ENCODE results near the gene MRPS26.
"Not testable (repeated sequence)": the region's sequence is repeated elsewhere in the genome, so short reads cannot be mapped to it uniquely, and the experiment has no call there.

MRPS26 gene

DNA sequence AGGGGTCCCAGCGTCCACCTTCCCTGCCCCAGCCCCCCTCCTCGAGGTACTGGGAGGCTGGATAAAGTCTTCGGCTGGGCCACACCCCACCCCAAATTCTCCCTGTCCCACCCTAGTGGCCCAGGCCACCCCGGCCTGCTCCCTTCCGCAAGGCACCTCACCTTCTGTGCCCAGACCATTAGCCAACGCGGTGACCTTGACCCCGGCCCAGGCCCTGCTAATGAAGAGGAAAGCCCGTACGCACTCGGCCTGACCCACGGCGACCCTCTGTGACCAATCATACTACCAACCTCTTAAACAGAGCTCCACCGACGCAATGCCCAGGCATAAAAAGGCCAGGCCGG is 25.4 kb downstream of the MRPS26 start:
- TF ChIP-seq, protein P1, sequence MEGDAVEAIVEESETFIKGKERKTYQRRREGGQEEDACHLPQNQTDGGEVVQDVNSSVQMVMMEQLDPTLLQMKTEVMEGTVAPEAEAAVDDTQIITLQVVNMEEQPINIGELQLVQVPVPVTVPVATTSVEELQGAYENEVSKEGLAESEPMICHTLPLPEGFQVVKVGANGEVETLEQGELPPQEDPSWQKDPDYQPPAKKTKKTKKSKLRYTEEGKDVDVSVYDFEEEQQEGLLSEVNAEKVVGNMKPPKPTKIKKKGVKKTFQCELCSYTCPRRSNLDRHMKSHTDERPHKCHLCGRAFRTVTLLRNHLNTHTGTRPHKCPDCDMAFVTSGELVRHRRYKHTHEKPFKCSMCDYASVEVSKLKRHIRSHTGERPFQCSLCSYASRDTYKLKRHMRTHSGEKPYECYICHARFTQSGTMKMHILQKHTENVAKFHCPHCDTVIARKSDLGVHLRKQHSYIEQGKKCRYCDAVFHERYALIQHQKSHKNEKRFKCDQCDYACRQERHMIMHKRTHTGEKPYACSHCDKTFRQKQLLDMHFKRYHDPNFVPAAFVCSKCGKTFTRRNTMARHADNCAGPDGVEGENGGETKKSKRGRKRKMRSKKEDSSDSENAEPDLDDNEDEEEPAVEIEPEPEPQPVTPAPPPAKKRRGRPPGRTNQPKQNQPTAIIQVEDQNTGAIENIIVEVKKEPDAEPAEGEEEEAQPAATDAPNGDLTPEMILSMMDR (IDR thresholded peaks at IDR 0.05; ENCODE audit: insufficient read depth, low read length, poor library complexity, severe bottlenecking): no peak
- DNase-seq (ENCODE audit: extremely low read depth, insufficient read length): no peak
- H3K27me3 ChIP-seq (replicated peaks; ENCODE audit: control insufficient read depth, insufficient read depth, low read length): no peaks in the 10 kb centered on the region; the same call in 1 of the 2 replicates

DNA sequence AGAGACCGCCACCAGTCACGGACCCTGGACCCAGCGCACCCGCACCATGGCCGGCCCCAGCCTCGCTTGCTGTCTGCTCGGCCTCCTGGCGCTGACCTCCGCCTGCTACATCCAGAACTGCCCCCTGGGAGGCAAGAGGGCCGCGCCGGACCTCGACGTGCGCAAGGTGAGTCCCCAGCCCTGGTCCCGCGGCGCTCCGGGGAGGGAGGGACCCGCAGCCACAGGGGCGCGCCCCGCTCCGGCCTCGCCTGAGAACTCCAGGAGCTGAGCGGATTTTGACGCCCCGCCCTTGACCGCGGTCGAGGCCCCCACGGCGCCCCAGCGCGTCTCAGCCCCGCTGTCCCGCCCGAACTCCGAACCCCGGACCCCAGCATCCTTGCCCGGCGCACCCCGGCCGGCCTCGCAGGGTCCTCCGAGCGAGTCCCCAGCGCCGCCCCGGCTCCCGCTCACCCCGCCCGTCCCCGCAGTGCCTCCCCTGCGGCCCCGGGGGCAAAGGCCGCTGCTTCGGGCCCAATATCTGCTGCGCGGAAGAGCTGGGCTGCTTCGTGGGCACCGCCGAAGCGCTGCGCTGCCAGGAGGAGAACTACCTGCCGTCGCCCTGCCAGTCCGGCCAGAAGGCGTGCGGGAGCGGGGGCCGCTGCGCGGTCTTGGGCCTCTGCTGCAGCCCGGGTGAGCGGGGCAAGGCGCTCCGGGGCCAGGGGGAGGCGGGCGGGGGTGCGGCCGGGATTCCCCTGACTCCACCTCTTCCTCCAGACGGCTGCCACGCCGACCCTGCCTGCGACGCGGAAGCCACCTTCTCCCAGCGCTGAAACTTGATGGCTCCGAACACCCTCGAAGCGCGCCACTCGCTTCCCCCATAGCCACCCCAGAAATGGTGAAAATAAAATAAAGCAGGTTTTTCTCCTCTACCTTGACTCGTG is 26.0 kb downstream of the MRPS26 start, which contains the start of gene OXT:
Gene OXT (plus strand): TSS at position 11 of the 920 bp plus-strand sequence. CDS start 36 bp downstream, at position 47.
- Histone ChIP-seq H3K27me3 (replicated peaks; ENCODE audit: control insufficient read depth, insufficient read depth, low read length) (no peaks in the 10 kb centered on the region; the same call in 1 of the 2 replicates), H3K4me3 (replicated peaks; ENCODE audit: low read depth, low read length) (peak within 1 kb of the TSS; percentile 17), H3K36me3 (ENCODE audit: control insufficient read depth, insufficient read depth, low read length) (no peaks in the 10 kb centered on the region)
- DNase-seq (ENCODE audit: extremely low read depth, insufficient read length): no peak
- TF ChIP-seq, protein P1 (IDR thresholded peaks at IDR 0.05; ENCODE audit: insufficient read depth, low read length, poor library complexity, severe bottlenecking): no peak

More for the DNA sequence above, 25.4 kb downstream of the MRPS26 start:
- H3K4me3 ChIP-seq (replicated peaks; ENCODE audit: low read depth, low read length): no peak overlapping the region
- no peaks in the 10 kb centered on the region for H3K36me3 ChIP-seq (ENCODE audit: control insufficient read depth, insufficient read depth, low read length)

DNA sequence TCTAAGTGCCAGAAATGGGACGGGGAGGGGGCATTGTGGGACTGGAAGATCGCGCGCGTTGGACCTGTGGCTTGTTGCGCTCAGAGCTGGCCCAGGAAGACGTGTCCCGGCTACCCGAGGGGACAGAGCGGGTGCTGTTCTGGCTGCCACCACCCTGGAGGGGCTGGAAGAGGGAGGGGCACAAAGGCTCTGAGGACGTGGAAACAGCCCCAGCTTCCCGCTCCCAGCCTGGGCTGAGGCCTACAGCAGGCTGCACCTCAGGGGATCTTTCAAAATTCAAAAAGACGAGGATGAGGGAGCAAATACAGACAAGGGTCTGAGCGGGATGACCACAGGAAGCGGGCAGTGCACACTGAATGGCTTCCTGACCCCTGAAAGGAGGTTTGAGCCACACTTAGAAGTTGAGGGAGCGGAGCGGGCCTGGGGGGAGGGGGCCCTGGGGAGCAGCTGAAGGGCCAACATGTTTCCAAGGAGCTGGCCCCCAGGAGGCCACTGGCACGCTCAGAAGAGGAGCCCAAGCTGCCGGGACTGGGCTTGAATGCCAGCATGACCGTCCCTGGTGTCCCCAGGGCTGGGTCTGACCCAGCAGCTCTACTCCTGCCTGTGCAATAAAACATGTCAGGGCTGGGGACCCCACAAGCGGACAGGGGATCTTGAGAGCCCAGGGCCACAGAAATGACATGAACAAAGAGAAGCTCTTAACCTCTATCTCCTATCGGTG is 26.8 kb downstream of the MRPS26 start:
- TF ChIP-seq, protein P1 (IDR thresholded peaks at IDR 0.05; ENCODE audit: insufficient read depth, low read length, poor library complexity, severe bottlenecking): no peak
- Histone ChIP-seq H3K36me3 (ENCODE audit: control insufficient read depth, insufficient read depth, low read length) (no peaks in the 10 kb centered on the region), H3K27me3 (replicated peaks; ENCODE audit: control insufficient read depth, insufficient read depth, low read length) (no peaks in the 10 kb centered on the region; the same call in 1 of the 2 replicates), H3K4me3 (replicated peaks; ENCODE audit: low read depth, low read length) (no peak overlapping the region)
- DNase-seq (ENCODE audit: extremely low read depth, insufficient read length): no peak

DNA sequence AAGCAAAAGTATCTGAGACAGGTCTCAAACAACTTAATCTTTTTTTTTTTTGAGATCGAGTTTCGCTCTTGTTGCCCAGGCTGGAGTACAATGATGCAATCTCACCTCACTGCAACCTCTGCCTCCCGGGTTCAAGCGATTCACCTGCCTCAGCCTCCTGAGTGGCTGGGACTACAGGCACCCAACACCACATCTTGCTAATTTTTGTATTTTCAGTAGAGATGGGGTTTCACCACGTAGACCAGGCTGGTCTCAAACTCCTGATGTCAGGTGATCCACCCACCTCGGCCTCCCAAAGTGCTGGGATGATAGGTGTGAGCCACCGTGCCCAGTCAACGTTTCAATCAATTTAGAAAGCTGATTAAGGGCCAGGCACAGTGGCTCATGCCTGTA is 27.4 kb downstream of the MRPS26 start:
- H3K27me3 ChIP-seq (replicated peaks; ENCODE audit: control insufficient read depth, insufficient read depth, low read length); DNase-seq (ENCODE audit: extremely low read depth, insufficient read length); H3K36me3 ChIP-seq (ENCODE audit: control insufficient read depth, insufficient read depth, low read length); H3K4me3 ChIP-seq (replicated peaks; ENCODE audit: low read depth, low read length): not testable (repeated sequence)

DNA sequence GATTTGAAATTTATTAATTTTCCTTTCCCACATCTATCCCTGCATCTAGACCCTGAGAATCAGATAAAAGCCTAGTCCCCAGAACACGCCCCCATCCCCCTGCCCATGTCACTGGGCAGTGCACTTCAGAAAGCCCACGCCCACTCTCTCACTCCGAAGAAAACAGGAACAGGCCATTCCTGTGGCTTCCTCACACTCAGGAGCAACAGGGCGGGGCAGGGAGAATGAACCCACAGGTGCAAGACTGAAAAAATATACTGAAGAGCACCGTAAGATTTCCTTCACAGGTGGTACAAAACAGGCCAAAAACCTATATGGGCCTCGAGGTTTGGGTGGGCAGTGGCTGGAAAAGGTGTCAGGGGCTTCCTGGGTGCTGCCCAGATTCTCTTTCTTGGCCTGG is 29.0 kb downstream of the MRPS26 start:
- no peak overlapping the region for H3K4me3 ChIP-seq (replicated peaks; ENCODE audit: low read depth, low read length)
- TF ChIP-seq, protein P1 (IDR thresholded peaks at IDR 0.05; ENCODE audit: insufficient read depth, low read length, poor library complexity, severe bottlenecking): no peak
- no peak for DNase-seq (ENCODE audit: extremely low read depth, insufficient read length)
- H3K36me3 ChIP-seq (ENCODE audit: control insufficient read depth, insufficient read depth, low read length): no peaks in the 10 kb centered on the region
- no peaks in the 10 kb centered on the region; the same call in 1 of the 2 replicates for H3K27me3 ChIP-seq (replicated peaks; ENCODE audit: control insufficient read depth, insufficient read depth, low read length)

DNA sequence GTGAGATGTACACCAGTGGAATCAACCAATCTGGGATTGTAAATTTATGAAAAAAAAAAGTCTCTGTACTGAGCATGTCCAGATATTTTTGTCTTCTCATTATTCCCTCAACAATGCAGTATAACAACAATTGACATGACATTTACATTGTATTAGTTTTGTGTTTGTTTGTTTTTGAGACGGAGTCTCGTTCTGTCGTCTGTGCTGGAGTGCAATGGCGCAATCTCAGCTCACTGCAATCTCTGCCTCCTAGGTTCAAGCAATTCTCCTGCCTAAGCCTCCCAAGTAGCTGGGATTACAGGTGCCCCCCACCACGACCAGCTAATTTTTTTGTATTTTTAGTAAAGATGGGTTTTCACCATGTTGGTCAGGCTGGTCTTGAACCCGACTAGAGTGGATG is 29.5 kb downstream of the MRPS26 start:
- H3K36me3 ChIP-seq (ENCODE audit: control insufficient read depth, insufficient read depth, low read length); H3K27me3 ChIP-seq (replicated peaks; ENCODE audit: control insufficient read depth, insufficient read depth, low read length); DNase-seq (ENCODE audit: extremely low read depth, insufficient read length); H3K4me3 ChIP-seq (replicated peaks; ENCODE audit: low read depth, low read length): not testable (repeated sequence)
